Prostate gland (tissue), 2 donors: ENCODE measurements around the gene DNPH1.

Source experiments
- CTCF ChIP-seq, 4 experiments: fragments of 200-600 bp in 2 of 4; fragments of 450-650 bp in 2 of 4; sonication (generic) in 2 of 4; IDR thresholded peaks; 1 replicate in 3 of 4; 2 replicates in 1 of 4; pipeline ENCODE4 v1.5.1; 2016 to 2019; ENCODE audit warnings: antibody characterized with exemption in 4 of 4, mild to moderate bottlenecking in 2 of 4, moderate library complexity in 2 of 4
- POLR2AphosphoS5 ChIP-seq: sonication (generic); formaldehyde crosslinking; IDR thresholded peaks from one replicate; pipeline ENCODE4 v1.6.1; 2017; ENCODE audit warnings: antibody characterized with exemption

DNA sequence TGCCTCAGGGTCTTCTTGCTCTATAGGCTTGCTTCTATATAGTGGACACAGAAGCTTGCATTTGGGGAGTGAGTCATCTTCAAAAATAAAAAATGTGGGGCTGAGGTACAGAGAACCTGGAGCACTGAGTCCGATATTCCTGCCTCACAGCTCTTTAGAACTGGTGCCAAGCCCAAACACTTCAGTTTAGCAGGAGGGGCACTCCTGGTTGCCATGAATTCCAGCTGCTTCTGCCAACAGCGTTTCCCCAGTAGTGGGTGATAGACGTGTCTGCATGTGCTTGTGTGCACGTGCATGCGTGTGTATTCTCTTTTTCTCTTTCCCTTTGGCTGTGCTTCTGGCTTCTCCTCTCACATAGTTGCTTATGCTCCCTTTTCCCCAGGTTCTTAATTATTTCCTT, 11.9 kb downstream of the DNPH1 start:
- TF ChIP-seq CTCF (IDR thresholded peaks at IDR 0.05) (no peak), POLR2AphosphoS5 (no peak)
